HG03039 (cell line): ENCODE data around the gene TOM1L1.

Experiments used
- ATAC-seq: cut with Tn5 transposase; IDR thresholded peaks from one replicate; pipeline ENCODE4 v1.9.1; 2021; ENCODE audit warnings: mild to moderate bottlenecking, moderate library complexity; ENCODE audit not compliant: unreplicated experiment

The TOM1L1 gene

DNA sequence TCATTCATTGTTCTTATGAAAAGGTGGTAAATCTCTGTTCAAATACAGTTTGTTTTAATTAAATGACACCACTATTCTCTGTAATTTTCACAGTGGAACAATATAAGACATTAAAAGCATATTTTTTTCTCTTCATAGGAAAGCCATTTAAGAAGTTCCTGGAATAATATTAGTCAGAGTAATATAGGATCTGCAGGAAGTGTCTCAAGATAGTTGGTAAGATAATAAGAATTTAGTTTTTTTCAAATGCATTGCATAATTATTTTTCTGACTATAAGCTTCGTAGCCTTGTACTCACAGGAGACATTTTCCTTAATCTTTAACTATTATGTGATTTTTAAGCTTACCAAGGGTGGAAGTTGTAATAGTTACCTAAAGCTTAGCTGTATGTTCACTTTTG is 84.8 kb downstream of the TOM1L1 start:
- no peak for ATAC-seq

DNA sequence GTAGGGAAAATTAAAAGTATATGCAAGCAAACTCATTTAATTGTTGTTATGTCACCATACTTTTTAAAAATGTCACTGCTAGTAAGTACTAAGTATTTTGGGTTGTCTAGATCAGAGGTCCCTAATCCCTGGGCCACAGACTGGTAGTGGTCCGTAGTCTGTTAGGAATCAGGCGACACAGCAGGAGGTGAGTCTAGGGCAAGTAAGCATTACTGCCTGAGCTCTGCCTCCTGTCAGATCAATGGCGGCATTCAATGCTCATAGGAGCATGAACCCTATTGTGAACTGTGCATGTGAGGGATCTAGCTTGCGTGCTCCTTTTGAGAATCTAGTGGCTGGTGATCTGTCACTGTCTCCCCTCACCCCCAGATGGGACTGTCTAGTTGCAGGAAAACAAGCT is 89.5 kb downstream of the TOM1L1 start:
- no peak for ATAC-seq

DNA sequence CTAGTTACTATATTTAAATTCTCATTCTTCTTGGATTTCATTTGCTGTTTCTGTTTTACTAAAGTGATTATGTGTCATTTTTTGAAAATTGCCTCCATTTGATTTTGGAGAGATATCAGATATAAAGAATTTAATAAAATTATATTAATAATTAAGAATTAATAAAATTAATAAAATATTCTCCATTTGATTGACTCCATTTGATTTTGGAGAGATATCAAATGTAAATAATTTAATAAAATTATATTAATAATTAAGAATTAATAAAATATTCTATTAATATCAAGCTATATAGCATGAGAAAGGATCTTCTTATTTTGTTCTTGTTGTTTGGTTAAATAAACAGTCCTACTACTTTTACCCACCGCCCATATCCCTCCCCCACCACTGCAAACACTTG is 90.9 kb downstream of the TOM1L1 start:
- ATAC-seq: no peak

DNA sequence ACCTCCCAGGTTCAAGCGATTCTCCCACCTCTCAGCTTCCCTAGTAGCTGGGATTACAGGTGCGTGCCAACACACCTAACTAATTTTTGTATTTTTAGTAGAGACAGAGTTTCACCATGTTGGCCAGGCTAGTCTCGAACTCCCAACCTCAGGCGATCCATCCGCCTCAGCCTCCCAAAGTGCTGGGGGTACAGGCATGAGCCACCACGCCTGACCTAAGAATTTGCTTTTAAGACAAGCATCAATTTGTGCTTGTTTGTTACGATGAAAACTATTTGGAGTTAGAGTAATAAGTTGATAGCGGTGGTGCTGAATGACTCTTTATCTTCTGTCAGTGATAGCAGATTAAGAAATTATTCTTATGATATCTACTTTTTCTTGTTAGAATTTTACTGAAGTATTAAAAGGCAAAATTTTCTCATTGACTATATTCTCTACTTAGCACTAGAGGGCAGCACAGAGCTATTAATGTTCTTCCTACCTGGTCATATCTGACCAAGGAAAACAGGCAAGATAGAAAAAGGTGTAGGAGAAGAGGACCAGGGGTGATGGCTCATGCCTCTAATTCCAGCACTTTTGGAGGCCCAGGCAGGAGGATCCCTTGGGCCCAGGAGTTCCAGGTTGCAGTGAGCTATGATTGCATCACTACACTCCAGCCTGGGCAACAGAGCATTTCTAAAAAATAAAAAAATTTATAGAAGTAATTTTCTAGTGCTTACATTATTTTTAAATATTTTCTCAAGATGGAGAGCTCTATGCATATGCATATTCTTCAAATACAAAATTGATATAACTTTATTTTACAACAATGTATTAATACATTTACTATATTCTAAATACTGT is 92.4 kb downstream of the TOM1L1 start:
- ATAC-seq: no peak

DNA sequence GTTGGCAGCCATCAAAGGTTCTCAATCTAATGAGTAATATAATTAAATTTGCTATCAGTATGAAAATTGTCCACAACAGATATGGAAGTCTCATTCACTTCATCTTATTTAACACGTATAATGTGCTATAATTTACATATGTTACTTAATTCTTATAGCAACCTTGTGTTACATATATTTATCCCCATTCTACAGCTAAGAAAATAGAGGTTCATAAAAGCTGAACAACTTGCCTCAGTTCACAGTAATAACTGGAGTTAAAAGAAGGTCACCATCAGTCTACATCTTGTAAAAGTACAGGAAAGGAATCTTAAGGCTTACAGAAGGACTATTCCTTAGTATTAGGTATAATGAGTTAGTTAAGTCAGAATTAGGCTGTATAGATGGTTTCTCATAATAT is 95.8 kb downstream of the TOM1L1 start:
- no peak for ATAC-seq

DNA sequence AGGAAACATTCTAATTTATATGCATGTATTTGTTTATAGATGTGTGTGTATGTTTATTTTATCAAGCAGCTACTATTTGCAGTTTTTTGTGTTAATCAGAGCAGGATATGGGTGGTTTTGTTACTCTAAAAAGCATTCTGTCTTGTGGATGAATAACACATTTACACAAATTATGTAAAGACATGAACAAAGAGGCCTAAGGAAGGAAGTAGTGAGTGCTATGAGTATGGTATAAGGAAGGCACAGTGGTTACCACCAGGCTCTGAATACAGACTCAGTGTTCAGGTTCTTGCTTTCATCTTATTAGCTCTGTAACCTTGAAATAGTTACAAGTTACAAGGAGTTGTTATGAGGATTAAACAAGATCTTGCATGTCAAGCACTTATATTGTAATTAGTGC is 101.8 kb downstream of the TOM1L1 start:
- ATAC-seq: no peak

DNA sequence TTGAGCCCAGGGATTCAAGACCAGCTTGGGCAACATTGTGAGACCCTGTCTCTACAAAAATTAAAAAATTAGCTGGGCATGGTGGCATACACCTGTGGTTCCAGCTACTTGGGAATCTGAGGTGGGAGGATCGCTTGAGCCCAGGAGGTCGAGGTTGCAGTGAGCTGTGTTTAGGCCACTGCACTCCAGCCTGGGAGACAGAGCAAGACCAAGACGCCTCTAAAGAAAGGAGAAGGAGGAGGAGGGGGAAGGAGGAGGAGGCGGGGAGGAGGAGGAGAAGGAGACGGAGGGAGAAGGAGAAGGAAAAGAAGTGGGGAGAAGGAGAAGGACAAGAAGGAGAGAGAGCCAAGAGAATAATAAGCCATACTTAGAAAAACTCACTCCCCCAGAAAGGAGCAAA is 103.8 kb downstream of the TOM1L1 start:
- no peak for ATAC-seq

DNA sequence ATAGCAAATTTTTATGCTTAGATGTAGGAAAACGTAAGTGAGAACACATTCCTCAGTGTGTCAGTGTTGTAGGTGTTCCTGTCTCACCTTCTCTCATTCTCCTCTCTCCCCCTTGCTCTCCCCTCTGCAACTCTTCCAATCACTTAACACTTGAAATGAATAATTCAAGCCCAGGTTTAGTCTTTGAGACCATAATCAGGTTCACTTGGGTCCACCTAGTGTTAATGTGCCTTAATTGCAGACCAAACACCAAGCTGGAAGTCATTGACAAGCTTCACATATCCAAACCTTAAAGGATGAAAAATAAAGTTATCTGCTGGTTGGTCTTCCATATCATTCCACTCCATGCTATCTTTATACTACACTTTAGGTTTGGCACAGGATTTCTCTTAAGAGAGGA is 104.9 kb downstream of the TOM1L1 start:
- no peak for ATAC-seq
